ENCODE data around the gene S100A8.

Gene S100A8

DNA sequence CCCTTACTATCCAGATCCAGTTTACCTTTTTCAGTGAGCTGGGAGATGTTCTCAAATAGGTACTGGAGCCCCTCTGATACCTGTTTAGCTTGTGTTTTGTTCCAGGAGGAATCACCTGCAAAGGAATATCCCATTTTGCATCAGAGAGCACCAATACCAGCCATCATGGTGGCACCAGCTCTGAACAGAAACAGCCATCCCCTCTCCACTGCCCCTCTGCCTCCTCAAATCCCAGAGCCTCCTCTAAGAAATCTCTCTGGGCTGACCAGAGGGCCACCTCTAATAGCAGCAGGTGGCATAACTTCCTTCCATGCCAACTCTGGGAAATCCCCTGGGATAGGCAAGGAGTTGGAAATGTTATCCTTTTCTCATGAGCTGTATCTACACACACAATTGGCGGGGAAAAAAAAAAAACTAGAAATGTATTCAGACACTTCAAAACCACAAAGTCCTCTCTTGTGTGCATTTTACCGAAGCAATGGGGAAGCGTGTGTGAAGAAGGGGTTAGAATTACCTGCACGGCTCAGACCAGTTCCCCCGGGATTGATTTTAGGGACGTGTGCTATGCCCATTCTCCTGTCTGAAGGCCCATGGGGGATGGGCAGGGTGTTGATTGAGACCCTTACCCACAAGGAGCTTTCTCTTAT, 44.7 kb downstream of the S100A8 start:
- H3K4me3 ChIP-seq (ENCODE audit: low read depth, low read length) = no peak overlapping the region
- no peak for TF ChIP-seq CTCF (IDR thresholded peaks at IDR 0.05; ENCODE audit: low read depth, low read length)
- TF ChIP-seq MAX (IDR thresholded peaks at IDR 0.05; ENCODE audit: low read depth, low read length) = no peak
- TF ChIP-seq MYC (IDR thresholded peaks at IDR 0.05; ENCODE audit: low read depth, low read length) = no peak
- TF ChIP-seq POLR2A (IDR thresholded peaks at IDR 0.05; ENCODE audit: extremely low read depth, insufficient read length) = no peak
- no peak for DNase-seq (ENCODE audit: low read depth)

GRCh38 chr1:153345187-153346076, 45.4 kb downstream of the S100A8 start:
- DNase-seq (ENCODE audit: low read depth) = peak; percentile 39
- TF ChIP-seq MAX (IDR thresholded peaks at IDR 0.05; ENCODE audit: low read depth, low read length) (no peak), MYC (IDR thresholded peaks at IDR 0.05; ENCODE audit: low read depth, low read length) (no peak; the same call in 1 of the 2 replicates), CTCF (IDR thresholded peaks at IDR 0.05; ENCODE audit: low read depth, low read length) (no peak), POLR2A (IDR thresholded peaks at IDR 0.05; ENCODE audit: extremely low read depth, insufficient read length) (no peak)
- H3K4me3 ChIP-seq (ENCODE audit: low read depth, low read length) = no peak overlapping the region

DNA sequence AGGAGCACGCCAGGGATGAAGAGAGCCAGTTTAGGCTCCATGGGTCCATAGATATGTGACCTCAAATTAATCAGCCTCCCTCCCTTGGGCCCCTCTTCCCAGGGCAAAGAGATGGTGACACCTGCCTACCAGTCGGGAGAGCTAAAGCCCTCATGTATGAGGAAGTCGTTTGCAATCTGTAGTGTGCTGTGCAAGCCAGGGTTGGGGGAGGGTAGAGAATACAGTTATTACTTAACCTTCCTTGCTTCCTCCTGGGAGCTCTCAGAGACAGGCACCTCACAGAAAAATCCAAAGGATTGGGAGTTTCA, 46.2 kb downstream of the S100A8 start:
- DNase-seq (ENCODE audit: low read depth) = peak; percentile 86
- H3K4me3 ChIP-seq (ENCODE audit: low read depth, low read length) = no peak overlapping the region
- TF ChIP-seq MYC (IDR thresholded peaks at IDR 0.05; ENCODE audit: low read depth, low read length) = peak; percentile 66
- TF ChIP-seq CTCF (IDR thresholded peaks at IDR 0.05; ENCODE audit: low read depth, low read length) = no peak
- no peak for TF ChIP-seq MAX (IDR thresholded peaks at IDR 0.05; ENCODE audit: low read depth, low read length)

DNA sequence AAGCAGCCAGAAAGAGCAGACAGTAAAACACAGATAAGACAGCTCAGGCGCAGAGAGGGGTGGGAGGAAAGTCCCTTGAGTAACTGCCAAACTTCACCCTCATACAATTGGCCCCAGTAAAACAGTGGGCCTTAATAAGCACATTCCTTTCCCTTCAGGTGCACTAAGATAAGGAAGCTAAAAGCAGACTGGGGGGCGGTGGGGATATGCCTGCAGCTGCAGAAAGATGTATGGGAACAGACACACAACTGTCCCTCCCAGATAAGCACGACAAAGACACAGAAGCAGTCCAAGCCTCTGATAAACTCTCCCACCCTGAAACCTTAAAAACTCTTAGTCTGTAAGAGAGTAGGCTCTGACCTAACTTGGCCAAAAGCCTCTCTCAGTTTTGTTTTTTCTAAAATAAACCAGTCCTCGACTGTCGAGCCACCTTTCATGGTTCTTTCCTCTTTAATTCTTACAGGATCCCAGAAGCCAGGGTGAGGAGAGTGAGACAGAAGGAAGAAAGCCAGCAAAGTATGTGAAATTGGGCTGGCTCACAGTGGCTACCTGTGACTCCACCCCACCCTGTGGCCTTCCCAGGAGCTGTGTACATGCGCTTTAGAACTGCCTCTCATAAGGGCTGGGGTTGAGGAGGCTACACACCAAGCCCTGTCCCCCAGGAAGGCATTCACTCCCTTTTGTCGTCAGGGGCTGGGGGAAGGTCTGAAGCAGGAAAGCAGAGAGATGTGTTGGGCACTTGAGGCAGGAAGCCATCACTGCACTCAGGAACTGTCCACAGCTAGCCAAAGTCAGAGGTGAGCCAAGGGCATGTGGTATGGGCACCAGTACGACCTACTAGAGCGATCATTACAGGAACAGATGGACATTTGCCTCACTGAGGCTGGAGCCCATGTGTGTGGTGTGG, 46.8 kb downstream of the S100A8 start:
- no peak for DNase-seq (ENCODE audit: low read depth)
- H3K4me3 ChIP-seq (ENCODE audit: low read depth, low read length) = no peak overlapping the region
- TF ChIP-seq POLR2A (IDR thresholded peaks at IDR 0.05; ENCODE audit: extremely low read depth, insufficient read length) (no peak), MYC (IDR thresholded peaks at IDR 0.05; ENCODE audit: low read depth, low read length) (no peak), CTCF (IDR thresholded peaks at IDR 0.05; ENCODE audit: low read depth, low read length) (no peak), MAX (IDR thresholded peaks at IDR 0.05; ENCODE audit: low read depth, low read length) (no peak)

- TF ChIP-seq CTCF (IDR thresholded peaks at IDR 0.05; ENCODE audit: low read depth, low read length) = no peak
- TF ChIP-seq POLR2A (IDR thresholded peaks at IDR 0.05; ENCODE audit: extremely low read depth, insufficient read length) = no peak
- no peak for DNase-seq (ENCODE audit: low read depth)
- H3K4me3 ChIP-seq (ENCODE audit: low read depth, low read length) = no peak overlapping the region
These were observed 47.7 kb downstream of the S100A8 start for GRCh38 chr1:153343040-153343681.

Data from NB4 (cell line).